ENCODE measurements around the gene PTPRJ.

Gene PTPRJ

DNA sequence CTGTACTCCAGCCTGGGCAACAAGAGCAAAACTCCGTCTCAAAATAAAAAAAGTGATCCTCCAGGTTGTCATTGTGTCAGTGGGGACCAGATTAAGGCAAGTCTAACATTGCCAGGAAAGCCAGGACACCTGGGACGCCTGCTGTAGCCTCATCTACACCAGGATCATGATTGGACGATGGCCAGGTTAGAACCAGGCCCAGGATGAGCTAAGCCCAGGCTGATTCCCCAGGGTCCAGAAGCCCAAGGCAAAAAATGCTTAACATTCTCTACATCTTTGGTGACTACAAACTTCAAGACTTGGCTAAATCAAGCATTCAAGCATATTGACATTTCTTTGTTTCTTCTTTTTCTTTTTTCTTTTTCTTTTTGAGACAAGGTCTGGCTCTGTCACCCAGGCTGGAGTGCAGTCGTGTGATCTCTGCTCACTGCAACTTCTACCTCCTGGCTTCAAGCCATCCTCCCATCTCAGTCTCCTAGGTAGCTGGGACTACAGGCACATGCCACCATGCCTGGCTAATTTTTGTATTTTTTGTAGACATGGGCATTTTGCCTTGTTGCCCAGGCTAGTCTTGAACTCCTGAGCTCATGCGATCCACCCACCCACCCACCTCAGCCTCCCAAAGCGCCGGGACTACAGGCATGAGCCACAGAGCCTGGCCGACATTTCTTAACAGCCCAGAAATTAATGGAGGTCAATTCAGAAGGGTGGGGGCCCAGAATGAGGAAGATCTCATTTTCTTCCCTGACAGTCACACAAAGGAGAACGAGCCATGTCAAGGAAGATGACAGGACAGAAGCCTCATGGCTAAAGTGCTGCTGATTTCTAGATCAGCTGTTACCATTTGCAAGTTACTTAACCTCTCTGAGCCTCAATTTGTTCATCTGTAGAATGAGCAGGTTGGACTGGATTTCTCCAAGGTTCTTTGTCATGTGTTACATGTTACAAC, 12.5 kb upstream of the PTPRJ start:
- no peak for DNase-seq (ENCODE audit: low read depth)

DNA sequence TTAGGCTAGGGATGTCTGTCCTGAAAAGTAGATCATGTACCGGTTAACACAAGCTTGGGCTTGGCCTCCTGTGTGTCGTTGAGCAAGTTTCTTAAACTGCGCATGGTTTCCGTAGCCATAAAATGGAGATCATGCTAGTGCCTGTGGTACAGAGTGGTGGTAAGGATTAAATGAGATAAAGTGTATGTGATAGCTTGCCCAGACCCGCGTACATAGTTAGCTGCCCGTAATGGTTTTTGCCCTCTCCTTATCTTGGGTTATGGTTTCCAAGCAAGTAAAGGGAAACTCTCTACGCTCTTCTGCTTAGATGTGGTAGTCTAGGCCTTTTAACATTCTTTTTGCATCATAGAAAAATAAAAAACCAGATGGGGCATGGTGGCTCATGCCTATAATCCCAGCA, 11.0 kb upstream of the PTPRJ start:
- DNase-seq (ENCODE audit: low read depth): no peak

GRCh38 chr11:47971501-47971900, 8.9 kb upstream of the PTPRJ start:
- DNase-seq (ENCODE audit: low read depth): no peak

DNA sequence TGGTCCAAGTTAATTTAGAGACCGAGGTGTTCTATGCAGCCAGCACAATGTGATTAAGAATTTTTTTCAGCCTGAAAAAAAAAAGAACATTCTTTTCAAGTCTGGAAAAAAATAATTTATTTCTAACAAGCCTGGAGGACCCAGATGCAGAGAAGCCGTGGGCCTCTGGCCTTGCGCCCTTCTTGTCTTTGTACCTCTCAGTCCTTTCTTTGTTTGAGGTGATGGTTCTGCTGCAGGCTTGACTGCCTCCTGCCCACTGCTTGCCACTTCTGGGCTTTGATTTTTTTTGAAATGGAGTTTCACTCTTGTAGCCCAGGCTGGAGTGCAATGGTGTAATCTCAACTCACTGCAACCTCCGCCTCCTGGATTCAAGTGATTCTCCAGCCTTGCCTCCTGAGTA, 7.2 kb upstream of the PTPRJ start:
- DNase-seq (ENCODE audit: low read depth): no peak

DNA sequence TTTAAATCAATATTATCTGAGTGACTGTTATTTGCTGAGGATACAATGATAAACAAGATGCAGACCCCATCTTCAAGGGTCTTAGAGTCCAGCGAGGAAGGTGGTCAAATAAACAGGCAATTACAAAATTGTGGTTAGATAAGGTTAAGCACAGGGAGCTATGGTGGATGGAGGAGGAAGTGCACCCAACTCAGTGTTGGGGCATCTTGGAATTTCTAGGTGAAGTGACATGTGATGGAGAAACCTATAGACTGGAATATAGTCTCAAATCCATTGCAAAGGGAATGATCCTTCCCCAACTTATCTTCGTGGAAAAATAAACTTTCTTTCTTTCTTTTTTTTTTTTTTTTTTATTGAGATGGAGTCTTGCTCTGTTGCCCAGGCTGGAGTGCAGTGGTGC, 3.4 kb upstream of the PTPRJ start:
- DNase-seq (ENCODE audit: low read depth): no peak

GRCh38 chr11:47977623-47978022, 2.7 kb upstream of the PTPRJ start:
- no peak for DNase-seq (ENCODE audit: low read depth)

- no peak for DNase-seq (ENCODE audit: low read depth)
These were observed 826 bp upstream of the PTPRJ start for GRCh38 chr11:47979378-47980087.

GRCh38 chr11:47980907-47981621, 705 bp downstream of the PTPRJ start:
- DNase-seq (ENCODE audit: low read depth): no peak

DNA sequence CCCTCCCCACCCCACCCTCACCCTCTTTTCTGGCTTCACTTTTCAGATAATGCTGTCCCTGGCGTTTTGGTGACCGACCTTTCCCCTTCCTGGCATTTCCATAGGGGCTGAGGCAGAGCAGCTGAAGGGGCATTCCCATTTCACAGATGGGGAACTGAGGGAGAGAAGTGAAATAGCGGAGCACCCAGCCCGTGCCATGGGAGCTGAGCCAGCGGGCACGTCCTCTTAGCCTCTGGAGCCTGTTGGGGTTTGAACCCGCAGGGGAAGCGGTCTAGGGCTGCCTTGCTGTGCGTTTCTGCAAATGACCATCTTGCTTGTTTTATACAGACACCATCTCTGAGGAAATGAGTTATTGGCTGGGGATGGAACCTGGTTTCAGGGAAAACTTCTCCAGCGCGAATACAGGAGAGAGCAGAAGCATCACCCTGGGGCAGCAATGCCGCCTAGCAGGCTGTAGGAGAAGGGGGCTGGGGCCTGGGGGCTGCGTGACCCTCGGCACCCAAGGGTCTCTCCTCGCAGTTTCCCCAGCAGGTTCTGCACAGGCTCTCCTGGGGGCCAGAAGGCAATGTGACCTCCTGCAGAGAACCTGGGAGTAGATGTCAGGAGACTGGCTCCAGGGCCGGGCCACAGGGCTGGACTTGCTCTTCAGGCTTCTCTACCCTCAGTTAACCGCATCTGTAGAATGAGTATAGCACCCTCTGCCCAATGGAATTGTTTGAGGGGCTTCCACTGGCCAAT, 1.5 kb downstream of the PTPRJ start:
- DNase-seq (ENCODE audit: low read depth): no peak

GRCh38 chr11:47982616-47983015, 2.3 kb downstream of the PTPRJ start:
- DNase-seq (ENCODE audit: low read depth): no peak

DNA sequence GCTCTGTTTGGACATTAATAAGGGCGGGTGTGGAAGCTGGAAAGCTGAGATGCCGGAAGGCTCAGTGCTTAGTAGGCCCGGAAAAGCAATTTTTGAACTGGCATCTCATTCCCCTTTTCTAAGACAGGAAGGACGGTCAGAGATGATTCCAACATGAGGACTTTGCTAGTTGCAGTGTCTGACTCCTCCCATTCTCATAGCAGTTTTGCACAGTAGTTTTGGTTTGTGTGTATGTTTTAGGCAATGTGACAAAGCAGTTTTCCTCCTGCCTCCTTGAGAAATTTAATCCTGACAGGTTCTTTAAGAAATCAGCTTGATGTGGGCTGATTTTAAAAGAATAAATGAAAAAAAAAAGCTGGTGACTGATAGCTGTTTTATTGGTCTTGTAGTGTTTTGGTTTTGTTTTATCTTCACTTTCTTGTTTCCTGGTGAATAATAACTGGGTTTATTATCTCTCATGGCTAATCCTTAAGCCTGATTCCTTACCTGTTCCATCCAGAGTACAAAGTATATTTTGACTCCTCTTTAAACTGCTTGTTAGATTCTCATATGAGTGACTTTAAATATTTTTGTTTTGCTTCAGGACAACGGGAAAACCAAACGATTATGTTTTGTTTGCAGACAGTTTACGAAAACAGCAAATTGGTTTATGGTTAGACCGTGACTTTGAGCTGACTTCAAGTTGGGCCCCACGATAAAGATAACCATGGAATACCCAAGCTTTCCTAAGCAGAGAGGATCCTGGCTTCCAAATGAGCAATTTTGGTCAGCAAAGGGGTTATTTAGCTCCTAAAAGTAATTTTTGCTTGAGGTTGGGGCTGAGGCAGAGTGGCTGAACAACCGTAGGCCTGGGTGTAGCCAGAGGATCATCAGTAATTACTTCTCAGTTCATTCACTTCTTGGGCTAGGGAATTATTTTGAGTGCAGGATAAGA, 3.4 kb downstream of the PTPRJ start:
- no peak for DNase-seq (ENCODE audit: low read depth)

GRCh38 chr11:47986219-47986618, 5.9 kb downstream of the PTPRJ start:
- DNase-seq (ENCODE audit: low read depth): no peak

DNA sequence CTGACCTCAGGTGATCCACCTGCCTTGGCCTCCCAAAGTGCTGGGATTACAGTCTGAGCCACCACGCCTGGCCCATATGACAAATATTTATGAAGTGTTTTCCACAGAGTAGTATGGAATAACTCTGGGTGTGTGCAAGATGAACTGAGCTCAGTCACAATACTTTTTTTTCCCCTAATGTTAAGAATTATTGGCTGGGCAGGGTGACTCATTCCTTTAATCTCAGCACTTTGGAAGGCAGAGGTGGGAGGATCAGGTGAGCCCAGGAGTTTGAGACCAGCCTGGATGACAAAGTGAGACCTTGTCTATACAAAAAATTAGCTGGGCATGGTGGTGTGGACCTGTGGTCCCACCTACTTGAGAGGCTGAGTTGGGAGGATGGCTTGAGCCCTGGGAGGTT, 6.4 kb downstream of the PTPRJ start:
- DNase-seq (ENCODE audit: low read depth): no peak

- DNase-seq (ENCODE audit: low read depth): no peak
These were observed 7.0 kb downstream of the PTPRJ start for GRCh38 chr11:47987310-47987709.

- DNase-seq (ENCODE audit: low read depth): no peak
These were observed 7.4 kb downstream of the PTPRJ start for GRCh38 chr11:47987781-47988180.

GRCh38 chr11:47989779-47990178, 9.4 kb downstream of the PTPRJ start:
- no peak for DNase-seq (ENCODE audit: low read depth)

GRCh38 chr11:47991266-47991830, 11.0 kb downstream of the PTPRJ start:
- DNase-seq (ENCODE audit: low read depth): no peak

DNA sequence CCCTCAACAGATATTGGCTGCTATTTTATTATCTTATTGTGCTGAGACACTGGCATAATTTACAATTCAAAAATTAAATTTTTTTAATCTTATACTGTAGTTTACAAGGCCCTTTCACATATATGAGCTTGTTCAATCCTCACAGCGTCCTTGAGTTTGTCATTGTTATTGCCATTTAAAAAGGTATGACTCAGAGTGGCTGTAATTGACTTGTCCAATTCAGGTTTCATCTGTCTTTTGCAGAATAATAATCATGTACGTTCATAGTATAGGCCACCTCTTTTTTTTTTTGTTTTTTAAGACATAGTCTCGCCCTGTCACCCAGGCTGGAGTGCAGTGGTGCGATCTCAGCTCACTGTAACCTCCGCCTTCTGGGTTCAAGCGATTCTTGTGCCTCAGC, 11.5 kb downstream of the PTPRJ start:
- DNase-seq (ENCODE audit: low read depth): no peak

DNA sequence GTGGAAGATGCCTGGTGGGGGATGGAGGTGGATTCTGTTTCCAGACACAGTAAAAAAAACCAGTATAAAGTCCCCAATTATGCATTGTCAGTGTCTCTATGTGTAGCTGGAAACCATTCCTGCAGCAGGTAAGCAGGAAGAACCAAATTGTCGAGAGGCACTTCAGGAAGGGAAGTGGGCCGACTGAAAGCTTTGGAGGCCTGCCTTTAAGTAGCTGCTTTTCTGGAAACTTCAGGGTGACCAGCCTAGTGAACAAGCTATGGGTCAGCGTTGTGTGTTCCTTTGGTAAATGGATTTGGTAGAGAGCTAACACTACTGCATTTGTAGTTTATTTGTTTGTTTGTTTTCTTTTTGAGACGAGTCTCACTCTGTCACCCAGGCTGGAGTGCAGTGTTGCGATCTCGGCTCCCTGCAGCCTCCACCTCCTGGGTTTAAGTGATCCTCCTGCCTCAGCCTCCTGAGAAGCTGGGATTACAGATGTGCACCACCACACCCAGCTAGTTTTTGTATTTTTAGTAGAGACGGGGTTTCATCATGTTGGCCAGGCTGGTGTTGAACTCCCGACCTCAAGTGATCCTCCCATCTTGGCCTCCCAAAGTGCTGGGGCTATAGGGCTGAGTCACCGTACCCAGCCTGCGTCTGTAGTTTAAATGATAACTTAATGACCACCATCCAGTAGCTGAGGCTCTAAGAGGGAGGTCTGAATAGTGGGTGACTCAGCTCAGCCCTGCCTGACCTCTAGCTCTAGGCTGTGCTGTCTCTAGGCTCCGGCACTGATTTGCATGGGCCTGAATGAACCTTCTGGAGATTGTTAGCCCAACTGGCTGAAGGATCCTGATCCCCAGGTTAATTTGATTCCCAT, 12.8 kb downstream of the PTPRJ start:
- no peak for DNase-seq (ENCODE audit: low read depth)

DNA sequence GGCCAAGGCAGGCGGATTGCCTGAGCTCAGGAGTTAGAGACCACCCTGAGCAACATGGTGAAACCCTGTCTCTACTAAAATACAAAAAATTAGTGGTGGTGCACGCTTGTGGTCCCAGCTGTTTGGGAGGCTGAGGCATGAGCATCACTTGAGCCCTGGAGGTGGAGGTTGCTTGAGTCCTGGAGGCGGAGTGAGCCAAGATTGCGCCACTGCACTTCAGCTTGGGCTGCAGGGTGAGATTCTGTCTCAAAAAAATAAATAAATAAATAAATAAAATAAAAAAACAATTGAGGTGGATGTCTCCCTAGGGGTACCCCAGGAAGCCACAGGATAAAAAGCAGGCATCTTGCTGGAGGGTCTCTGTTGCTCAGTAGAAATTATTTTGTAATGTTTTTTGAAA, 14.1 kb downstream of the PTPRJ start:
- no peak for DNase-seq (ENCODE audit: low read depth)
